ENCODE measurements around the gene SLC19A2. TPM values are rescaled to one million over a fixed set of nuclear protein-coding genes. Genes with fewer than 3 reads are reported as not detected.

Gene SLC19A2
- total and polyA plus RNA-seq, 2 donors (not counting 3 experiments of a cell fraction or from before 2014, with no cell fraction given), result 5.2 to 5.4 TPM

DNA sequence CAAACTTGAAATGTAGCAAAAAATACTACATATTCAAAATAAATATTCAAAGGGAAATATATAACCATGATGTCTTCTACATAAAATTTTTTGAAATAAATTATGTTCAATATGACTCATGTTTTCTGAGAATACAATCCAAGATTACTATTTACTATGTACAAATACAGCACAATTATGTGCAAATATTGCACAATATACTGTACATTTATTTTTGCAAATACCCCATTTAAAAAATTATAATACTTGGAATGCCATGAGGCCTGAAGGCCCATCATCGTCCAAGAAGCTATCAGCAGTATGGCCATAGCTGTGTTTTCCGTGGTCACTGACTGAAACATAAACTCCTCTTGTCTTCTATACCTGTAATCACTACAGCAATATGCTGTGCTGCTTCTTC, 70.8 kb downstream of the SLC19A2 start:
- H3K9ac ChIP-seq (replicated peaks; ENCODE audit: extremely low read depth, insufficient read depth, low read length), result no peak overlapping the region
- FAIRE-seq (no peak), DNase-seq (ENCODE audit: low read depth, low spot score) (no peak)
- no peak overlapping the region for H3K27ac ChIP-seq (ENCODE audit: insufficient read depth, low read depth, low read length)
- BruUV-seq (replicated peaks), result no TSS peak
- H3K9me1 ChIP-seq (replicated peaks; ENCODE audit: control insufficient read depth, extremely low read depth, insufficient read depth, low read length), result no peaks in the 10 kb centered on the region
- TF ChIP-seq FOS (IDR thresholded peaks at IDR 0.05; ENCODE audit: borderline replicate concordance, insufficient read depth, low read length) (no peak), MYC (IDR thresholded peaks at IDR 0.05; ENCODE audit: low read depth, low read length) (no peak), JUN (IDR thresholded peaks at IDR 0.05; ENCODE audit: borderline replicate concordance, insufficient read depth, insufficient read length, low read depth) (no peak), POLR2A (IDR thresholded peaks at IDR 0.05; ENCODE audit: low read depth, low read length) (no peak), EZH2 (IDR thresholded peaks at IDR 0.05; ENCODE audit: borderline replicate concordance, low read depth, low read length, severe bottlenecking) (no peak)
- TF ChIP-seq, protein P1, sequence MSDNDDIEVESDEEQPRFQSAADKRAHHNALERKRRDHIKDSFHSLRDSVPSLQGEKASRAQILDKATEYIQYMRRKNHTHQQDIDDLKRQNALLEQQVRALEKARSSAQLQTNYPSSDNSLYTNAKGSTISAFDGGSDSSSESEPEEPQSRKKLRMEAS (IDR thresholded peaks at IDR 0.05; ENCODE audit: insufficient read depth, insufficient read length), result no peak
- ChIA-PET CTCF (interaction anchor here (1.0 kb wide), 1 partner anchor 15 kb away, joined by 3 read pairs; no protein-coding TSS in a partner anchor), POLR2A (no interaction called here)
- H3K4me3 ChIP-seq (replicated peaks in 1 of 3; ENCODE audit: insufficient read depth in 1 of 3, low read depth in 1 of 3, low read length in 3 of 3), result no peak overlapping the region
- H3K4me1 ChIP-seq (ENCODE audit: control insufficient read depth, extremely low read depth, insufficient read depth, low read length), result no peaks in the 10 kb centered on the region
- H4K20me1 ChIP-seq (replicated peaks; ENCODE audit: control insufficient read depth, extremely low read depth, insufficient read depth, low read length), result no peaks in the 10 kb centered on the region
- no peaks in the 10 kb centered on the region for H3K36me3 ChIP-seq (ENCODE audit: control insufficient read depth in 2 of 2, extremely low read depth in 1 of 2, insufficient read depth in 2 of 2, low read length in 2 of 2)
- dilution Hi-C loops (cut with MboI; ENCODE audit: extremely low pct_ligation_motif_present, low sequenced_read_pairs), result no loop called here
- no peak overlapping the region for H3K4me2 ChIP-seq (ENCODE audit: insufficient read depth, low read length)
- H3K9me3 ChIP-seq (replicated peaks; ENCODE audit: control insufficient read depth, insufficient read depth, low read length), result no peaks in the 10 kb centered on the region
- no peaks in the 10 kb centered on the region for H3K79me2 ChIP-seq (ENCODE audit: control insufficient read depth, insufficient read depth, low read length)
- H3K27me3 ChIP-seq (ENCODE audit: control insufficient read depth in 2 of 2, insufficient read depth in 2 of 2, low read length in 2 of 2), result no peaks in the 10 kb centered on the region
- intact Hi-C loops (cut with micrococcal nuclease), result no loop called here
- no peak overlapping the region for H2AFZ ChIP-seq (ENCODE audit: low read depth, low read length)

Small RNA genes within 50 kb of the gene (small RNA-seq; reads per million reads assigned to genes)
- not detected for gene AL021068.2 (ENCODE audit: insufficient read depth, insufficient read length, low read depth, low replicate concordance)

Other genes with a start within 250 kb of the SLC19A2 start
- 25.0 and 25.3 TPM in 2 replicates for gene NME7, start 118.1 kb downstream of the SLC19A2 start, total RNA-seq
- 7.6 and 16.5 TPM in 2 replicates for gene NME7, start 118.1 kb downstream of the SLC19A2 start, polyA plus RNA-seq
- 19.7 and 21.2 TPM in 2 replicates for gene BLZF1, start 117.7 kb downstream of the SLC19A2 start, total RNA-seq
- 3.2 and 4.4 TPM in 2 replicates for gene BLZF1, start 117.7 kb downstream of the SLC19A2 start, polyA plus RNA-seq
- 0.18 and 0.78 TPM in 2 replicates for gene CCDC181, start 58.5 kb downstream of the SLC19A2 start, total RNA-seq
- 0.11 and 0.22 TPM in 2 replicates for gene CCDC181, start 58.5 kb downstream of the SLC19A2 start, polyA plus RNA-seq
- gene F5, start 100.5 kb upstream of the SLC19A2 start, total RNA-seq, result not detected in 2 replicates
- not detected in 2 replicates for gene F5, start 100.5 kb upstream of the SLC19A2 start, polyA plus RNA-seq
- 0.48 and 1.3 TPM in 2 replicates for gene SELP, start 144.2 kb upstream of the SLC19A2 start, total RNA-seq
- 1.6 and 1.9 TPM in 2 replicates for gene SELP, start 144.2 kb upstream of the SLC19A2 start, polyA plus RNA-seq
- gene SELL, start 225.7 kb upstream of the SLC19A2 start, total RNA-seq, result 0.67 and 1.8 TPM in 2 replicates
- gene SELL, start 225.7 kb upstream of the SLC19A2 start, polyA plus RNA-seq, result 0.68 and 0.73 TPM in 2 replicates
- 1.8 and 4.7 TPM in 2 replicates for gene SELE, start 248.1 kb upstream of the SLC19A2 start, total RNA-seq
- gene SELE, start 248.1 kb upstream of the SLC19A2 start, polyA plus RNA-seq, result 1.5 TPM in 2 replicates

Measured in endothelial cell of umbilical vein (primary cell).